Tibial artery (tissue), 4 donors: ENCODE measurements around the gene BIVM.

Experiments used
- DNase-seq, 2 donors: peaks; one replicate each; pipeline ENCODE4 v3.0.0-alpha.2; 2019
- H3K27ac ChIP-seq, 2 donors: fragments of 200-600 bp; sonication (generic) in 1 of 2; 1 replicate in 1 of 2; 2 replicates in 1 of 2; pipeline ENCODE4 v1.5.1; 2018 to 2019; ENCODE audit warnings: mild to moderate bottlenecking in 1 of 2
- H3K27me3 ChIP-seq, 2 donors: fragments of 200-600 bp; sonication (generic) in 1 of 2; one replicate each; pipeline versions ENCODE4 v1.5.1 to v1.6.0; 2016 to 2019
- H3K36me3 ChIP-seq, 3 donors: fragments of 200-600 bp; sonication (generic) in 2 of 3; one replicate each; pipeline ENCODE4 v1.5.1; 2016 to 2019; ENCODE audit warnings: mild to moderate bottlenecking in 2 of 3
- H3K4me1 ChIP-seq, 4 donors: fragments of 200-600 bp; sonication (generic) in 2 of 4; 1 replicate in 3 of 4; 2 replicates in 1 of 4; pipeline ENCODE4 v1.5.1; 2016 to 2019
- H3K4me3 ChIP-seq, 2 donors: fragments of 200-600 bp; sonication (generic) in 1 of 2; 1 replicate in 1 of 2; 2 replicates in 1 of 2; pipeline ENCODE4 v1.5.1; 2018 to 2019; ENCODE audit warnings: mild to moderate bottlenecking in 2 of 2
- H3K9me3 ChIP-seq, 3 donors: fragments of 200-600 bp; sonication (generic) in 1 of 3; one replicate each; pipeline ENCODE4 v1.5.1; 2016 to 2019
- intact Hi-C: fragments of 100-400 bp; cut with DNase I; formaldehyde crosslinking; loops from one replicate; pipeline ENCODE4 v1.15.0; 2023; ENCODE audit warnings: low total_unique reads
- TF ChIP-seq, protein P1 (sequence below), 2 experiments: fragments of 200-600 bp in 1 of 2; fragments of 450-650 bp in 1 of 2; IDR thresholded peaks; one replicate each; pipeline ENCODE4 v1.5.1; 2017 to 2019; ENCODE audit warnings: antibody characterized with exemption in 2 of 2, mild to moderate bottlenecking in 1 of 2, moderate library complexity in 1 of 2

The BIVM gene

GRCh38 chr13:102869948-102870676 is 71.2 kb downstream of the BIVM start:
- Histone ChIP-seq H3K9me3 (no peaks in the 10 kb centered on the region), H3K4me1 (peaks cover 0 to 10% (median 0%) of the 10 kb centered on the region in 4 donors), H3K4me3 (no peak overlapping the region), H3K36me3 (peaks cover 68 to 69% (median 69%) of the 10 kb centered on the region in 3 donors), H3K27me3 (no peaks in the 10 kb centered on the region), H3K27ac (no peak overlapping the region)
- TF ChIP-seq, protein P1, sequence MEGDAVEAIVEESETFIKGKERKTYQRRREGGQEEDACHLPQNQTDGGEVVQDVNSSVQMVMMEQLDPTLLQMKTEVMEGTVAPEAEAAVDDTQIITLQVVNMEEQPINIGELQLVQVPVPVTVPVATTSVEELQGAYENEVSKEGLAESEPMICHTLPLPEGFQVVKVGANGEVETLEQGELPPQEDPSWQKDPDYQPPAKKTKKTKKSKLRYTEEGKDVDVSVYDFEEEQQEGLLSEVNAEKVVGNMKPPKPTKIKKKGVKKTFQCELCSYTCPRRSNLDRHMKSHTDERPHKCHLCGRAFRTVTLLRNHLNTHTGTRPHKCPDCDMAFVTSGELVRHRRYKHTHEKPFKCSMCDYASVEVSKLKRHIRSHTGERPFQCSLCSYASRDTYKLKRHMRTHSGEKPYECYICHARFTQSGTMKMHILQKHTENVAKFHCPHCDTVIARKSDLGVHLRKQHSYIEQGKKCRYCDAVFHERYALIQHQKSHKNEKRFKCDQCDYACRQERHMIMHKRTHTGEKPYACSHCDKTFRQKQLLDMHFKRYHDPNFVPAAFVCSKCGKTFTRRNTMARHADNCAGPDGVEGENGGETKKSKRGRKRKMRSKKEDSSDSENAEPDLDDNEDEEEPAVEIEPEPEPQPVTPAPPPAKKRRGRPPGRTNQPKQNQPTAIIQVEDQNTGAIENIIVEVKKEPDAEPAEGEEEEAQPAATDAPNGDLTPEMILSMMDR (IDR thresholded peaks at IDR 0.05): no peak
- intact Hi-C loops: no loop called here
- DNase-seq: no peak

DNA sequence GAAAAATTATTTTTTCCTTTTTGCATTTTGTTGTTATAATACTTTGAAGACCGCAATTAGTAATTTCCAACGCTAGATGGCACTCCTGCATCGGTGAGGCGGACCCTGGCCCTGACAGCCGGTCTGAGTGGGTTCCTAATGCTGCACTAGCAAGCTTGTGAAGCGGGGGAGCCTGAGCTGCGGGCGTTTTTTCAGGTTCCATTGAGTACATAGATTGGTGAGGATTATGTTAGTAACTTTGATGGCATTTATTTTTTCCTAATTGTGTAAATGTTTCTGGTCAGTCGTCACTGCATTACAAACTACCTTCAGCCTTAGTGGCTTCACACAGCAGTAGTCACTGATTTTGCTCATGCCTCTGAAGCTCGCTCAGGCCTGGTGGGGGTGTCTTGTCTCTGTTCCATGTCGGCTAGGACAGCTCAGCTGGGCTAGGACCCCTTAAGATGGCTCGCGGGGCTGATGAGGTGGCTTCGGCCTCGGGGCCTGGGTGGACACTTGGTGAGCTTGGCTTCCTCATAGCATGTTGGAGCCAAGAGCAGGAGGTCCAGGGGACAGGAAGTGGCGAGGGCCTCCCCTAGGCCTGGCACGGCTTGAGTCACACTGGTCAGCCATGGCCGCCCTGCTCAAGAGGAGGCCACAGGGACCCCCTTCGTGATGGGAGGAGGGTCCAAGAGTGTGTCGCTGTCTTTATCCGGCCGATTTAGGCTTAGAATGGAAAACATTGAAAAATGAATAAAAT is 71.9 kb downstream of the BIVM start:
- intact Hi-C loops: no loop called here
- H3K27ac ChIP-seq: no peak overlapping the region
- H3K4me1 ChIP-seq: peaks cover 0 to 10% (median 0%) of the 10 kb centered on the region in 4 donors
- no peak overlapping the region for H3K4me3 ChIP-seq
- H3K36me3 ChIP-seq: peaks cover 68 to 69% (median 69%) of the 10 kb centered on the region in 3 donors
- DNase-seq: no peak
- H3K27me3 ChIP-seq: no peaks in the 10 kb centered on the region
- TF ChIP-seq, protein P1 (IDR thresholded peaks at IDR 0.05): peak; percentile 38 to 63
- no peaks in the 10 kb centered on the region for H3K9me3 ChIP-seq

DNA sequence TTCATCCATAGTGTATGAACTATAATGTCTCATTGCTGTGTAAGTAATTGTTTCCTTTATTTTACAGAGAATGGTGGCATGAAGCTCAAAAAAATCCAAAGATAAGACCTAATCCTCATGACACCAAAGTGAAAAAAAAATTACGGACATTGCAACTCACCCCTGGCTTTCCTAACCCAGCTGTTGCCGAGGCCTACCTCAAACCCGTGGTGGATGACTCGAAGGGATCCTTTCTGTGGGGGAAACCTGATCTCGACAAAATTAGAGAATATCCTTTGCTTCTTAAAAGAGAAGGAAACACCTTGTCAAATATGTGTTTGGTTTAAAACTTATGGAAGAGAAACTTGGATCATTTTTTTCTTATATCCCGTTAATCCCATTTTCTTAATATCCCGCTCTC is 73.2 kb downstream of the BIVM start:
- Histone ChIP-seq H3K4me3 (no peak overlapping the region), H3K27me3 (no peaks in the 10 kb centered on the region), H3K4me1 (peaks cover 0 to 10% (median 0%) of the 10 kb centered on the region in 4 donors), H3K36me3 (peaks cover 64 to 69% (median 69%) of the 10 kb centered on the region in 3 donors), H3K9me3 (no peaks in the 10 kb centered on the region), H3K27ac (no peak overlapping the region)
- TF ChIP-seq, protein P1 (IDR thresholded peaks at IDR 0.05): no peak
- DNase-seq: no peak
- intact Hi-C loops: no loop called here

GRCh38 chr13:102872531-102872930 is 73.6 kb downstream of the BIVM start:
- TF ChIP-seq, protein P1 (IDR thresholded peaks at IDR 0.05): no peak
- intact Hi-C loops: no loop called here
- Histone ChIP-seq H3K4me3 (no peak overlapping the region), H3K36me3 (peaks cover 60 to 69% (median 68%) of the 10 kb centered on the region in 3 donors), H3K9me3 (no peaks in the 10 kb centered on the region), H3K27me3 (no peaks in the 10 kb centered on the region), H3K27ac (no peak overlapping the region), H3K4me1 (peaks cover 0 to 10% (median 0%) of the 10 kb centered on the region in 4 donors)
- DNase-seq: no peak

DNA sequence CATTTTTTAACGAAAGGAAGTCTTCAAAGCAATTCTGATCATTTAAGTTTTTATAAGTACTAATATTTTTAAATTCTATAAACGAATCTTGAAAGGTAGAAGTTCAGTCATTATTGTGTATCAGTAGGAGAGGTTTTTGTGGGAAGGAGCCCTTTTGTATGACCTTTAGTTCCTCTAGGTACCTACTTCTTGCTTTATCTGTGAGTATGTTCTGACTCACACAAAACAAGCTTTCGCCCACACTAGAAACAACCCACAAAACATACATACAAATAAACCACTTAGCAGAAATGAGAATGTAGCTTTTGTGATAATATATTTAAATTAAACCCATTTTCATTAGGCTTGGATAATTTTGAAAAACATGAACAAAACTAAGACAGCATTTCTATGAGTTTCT is 74.7 kb downstream of the BIVM start:
- DNase-seq: no peak
- intact Hi-C loops: no loop called here
- TF ChIP-seq, protein P1 (IDR thresholded peaks at IDR 0.05): no peak

More for the DNA sequence above, 74.7 kb downstream of the BIVM start:
- peaks cover 0 to 10% (median 0%) of the 10 kb centered on the region in 4 donors for H3K4me1 ChIP-seq
- H3K9me3 ChIP-seq: no peaks in the 10 kb centered on the region
- no peaks in the 10 kb centered on the region for H3K27me3 ChIP-seq
- H3K36me3 ChIP-seq: peaks cover 51 to 57% (median 57%) of the 10 kb centered on the region in 3 donors
- no peak overlapping the region for H3K27ac ChIP-seq
- no peak overlapping the region for H3K4me3 ChIP-seq
